IMR-90 (cell line): ENCODE results near the gene GRAMD4.

Experiments
- BHLHE40 ChIP-seq: fragments of 150-350 bp; IDR thresholded peaks from 2 replicates; pipeline ENCODE4 v1.6.1; 2016; ENCODE audit warnings: mild to moderate bottlenecking, low read depth, low read length
- FOS ChIP-seq: fragments of 150-350 bp; IDR thresholded peaks from 2 replicates; pipeline ENCODE4 v1.6.1; 2016; ENCODE audit warnings: low read depth, low read length
- MAFK ChIP-seq: IDR thresholded peaks from 2 replicates; pipeline ENCODE4 v1.6.1; 2012; ENCODE audit warnings: low read depth, low read length, improper control_type of control experiment
- MAZ ChIP-seq: IDR thresholded peaks from 2 replicates; pipeline ENCODE4 v1.6.1; 2012; ENCODE audit warnings: low read depth, mild to moderate bottlenecking, low read length, improper control_type of control experiment, moderate library complexity, borderline replicate concordance
- MXI1 ChIP-seq: IDR thresholded peaks from 2 replicates; pipeline ENCODE4 v1.6.1; 2012; ENCODE audit warnings: low read depth, mild to moderate bottlenecking, low read length, moderate library complexity, borderline replicate concordance
- POLR2A ChIP-seq: IDR thresholded peaks from 2 replicates; pipeline ENCODE4 v1.6.1; 2012; ENCODE audit warnings: mild to moderate bottlenecking, low read depth, low read length
- RAD21 ChIP-seq: IDR thresholded peaks from 2 replicates; pipeline ENCODE4 v1.6.1; 2012; ENCODE audit warnings: low read length, improper control_type of control experiment
- RFX5 ChIP-seq: IDR thresholded peaks from 2 replicates; pipeline ENCODE4 v1.8.0; 2012; ENCODE audit warnings: low read depth, mild to moderate bottlenecking, low read length, moderate library complexity
- TF ChIP-seq, protein P1 (sequence below): conservative IDR thresholded peaks from 2 replicates; pipeline ENCODE4 v1.5.1; 2012; ENCODE audit warnings: mild to moderate bottlenecking, low read depth, low read length, improper control_type of control experiment
- TF ChIP-seq, protein P2 (sequence below): fragments of 150-350 bp; IDR thresholded peaks from 2 replicates; pipeline ENCODE4 v1.6.1; 2017; ENCODE audit warnings: mild to moderate bottlenecking, antibody characterized with exemption, low read length, low read depth
- TF ChIP-seq, protein P3 (sequence below): fragments of 150-350 bp; IDR thresholded peaks from 2 replicates; pipeline ENCODE4 v1.6.1; 2016; ENCODE audit warnings: low read depth, mild to moderate bottlenecking, low read length, moderate library complexity, borderline replicate concordance

DNA sequence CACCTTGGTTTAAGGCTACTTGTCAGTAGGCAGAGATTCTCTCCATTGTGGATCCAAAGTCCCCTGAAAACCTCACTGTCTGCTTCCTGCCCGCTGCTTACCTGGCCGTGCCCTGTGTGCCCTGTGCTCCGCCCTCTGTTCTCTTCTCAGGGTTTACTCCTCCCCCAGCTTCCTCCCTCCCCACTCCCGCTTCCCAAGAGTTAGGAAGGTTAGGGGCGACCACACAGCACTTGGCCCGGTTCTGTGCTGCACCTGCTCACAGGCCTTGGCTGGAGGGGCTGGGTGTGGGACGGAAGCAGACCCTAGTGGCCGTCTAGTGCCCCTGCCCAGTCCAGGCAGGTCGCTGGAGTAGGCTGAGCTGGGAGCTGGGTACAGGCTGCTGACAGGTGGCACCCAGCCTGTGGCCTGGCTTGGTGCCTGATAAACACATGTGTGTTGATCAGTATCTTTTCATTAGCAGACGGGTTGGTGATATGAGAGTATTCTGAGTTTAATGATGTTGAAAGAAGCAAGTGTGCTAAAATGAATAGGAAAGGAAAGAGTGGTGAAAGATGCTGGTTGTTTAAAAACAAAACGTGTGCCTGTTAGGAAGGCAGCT, 40.5 kb downstream of the GRAMD4 start:
- TF ChIP-seq MAFK, result no peak
- no peak for TF ChIP-seq RAD21
- TF ChIP-seq, protein P1, sequence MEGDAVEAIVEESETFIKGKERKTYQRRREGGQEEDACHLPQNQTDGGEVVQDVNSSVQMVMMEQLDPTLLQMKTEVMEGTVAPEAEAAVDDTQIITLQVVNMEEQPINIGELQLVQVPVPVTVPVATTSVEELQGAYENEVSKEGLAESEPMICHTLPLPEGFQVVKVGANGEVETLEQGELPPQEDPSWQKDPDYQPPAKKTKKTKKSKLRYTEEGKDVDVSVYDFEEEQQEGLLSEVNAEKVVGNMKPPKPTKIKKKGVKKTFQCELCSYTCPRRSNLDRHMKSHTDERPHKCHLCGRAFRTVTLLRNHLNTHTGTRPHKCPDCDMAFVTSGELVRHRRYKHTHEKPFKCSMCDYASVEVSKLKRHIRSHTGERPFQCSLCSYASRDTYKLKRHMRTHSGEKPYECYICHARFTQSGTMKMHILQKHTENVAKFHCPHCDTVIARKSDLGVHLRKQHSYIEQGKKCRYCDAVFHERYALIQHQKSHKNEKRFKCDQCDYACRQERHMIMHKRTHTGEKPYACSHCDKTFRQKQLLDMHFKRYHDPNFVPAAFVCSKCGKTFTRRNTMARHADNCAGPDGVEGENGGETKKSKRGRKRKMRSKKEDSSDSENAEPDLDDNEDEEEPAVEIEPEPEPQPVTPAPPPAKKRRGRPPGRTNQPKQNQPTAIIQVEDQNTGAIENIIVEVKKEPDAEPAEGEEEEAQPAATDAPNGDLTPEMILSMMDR, result no peak
- TF ChIP-seq MXI1, result no peak
- TF ChIP-seq, protein P2, sequence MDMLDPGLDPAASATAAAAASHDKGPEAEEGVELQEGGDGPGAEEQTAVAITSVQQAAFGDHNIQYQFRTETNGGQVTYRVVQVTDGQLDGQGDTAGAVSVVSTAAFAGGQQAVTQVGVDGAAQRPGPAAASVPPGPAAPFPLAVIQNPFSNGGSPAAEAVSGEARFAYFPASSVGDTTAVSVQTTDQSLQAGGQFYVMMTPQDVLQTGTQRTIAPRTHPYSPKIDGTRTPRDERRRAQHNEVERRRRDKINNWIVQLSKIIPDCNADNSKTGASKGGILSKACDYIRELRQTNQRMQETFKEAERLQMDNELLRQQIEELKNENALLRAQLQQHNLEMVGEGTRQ, result no peak
- no peak for TF ChIP-seq MAZ
- TF ChIP-seq BHLHE40, result no peak
- no peak for TF ChIP-seq FOS
- TF ChIP-seq, protein P3, sequence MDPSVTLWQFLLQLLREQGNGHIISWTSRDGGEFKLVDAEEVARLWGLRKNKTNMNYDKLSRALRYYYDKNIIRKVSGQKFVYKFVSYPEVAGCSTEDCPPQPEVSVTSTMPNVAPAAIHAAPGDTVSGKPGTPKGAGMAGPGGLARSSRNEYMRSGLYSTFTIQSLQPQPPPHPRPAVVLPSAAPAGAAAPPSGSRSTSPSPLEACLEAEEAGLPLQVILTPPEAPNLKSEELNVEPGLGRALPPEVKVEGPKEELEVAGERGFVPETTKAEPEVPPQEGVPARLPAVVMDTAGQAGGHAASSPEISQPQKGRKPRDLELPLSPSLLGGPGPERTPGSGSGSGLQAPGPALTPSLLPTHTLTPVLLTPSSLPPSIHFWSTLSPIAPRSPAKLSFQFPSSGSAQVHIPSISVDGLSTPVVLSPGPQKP, result no peak
- no peak for TF ChIP-seq POLR2A
- no peak for TF ChIP-seq RFX5
